A549 (cell line): Measurements from ENCODE around the gene KCNQ5. TPM values are rescaled to one million over a fixed set of nuclear protein-coding genes. Genes with fewer than 3 reads are reported as not detected.
A peak's percentile ranks its signal among the peaks of the same experiment; 100 is the strongest.

ENCODE experiments used
- ATAC-seq, 2 experiments: fragments of 200-7000 bp in 1 of 2; fragments of >200 bp in 1 of 2; cut with Nextera tagmentation in 1 of 2; cut with Tn5 transposase in 1 of 2; 3 replicates each; pipeline versions ENCODE4 v1.8.0 to v1.9.1; 2018 to 2020; ENCODE audit warnings: mild to moderate bottlenecking in 1 of 2, moderate library complexity in 1 of 2
- CTCF ChIA-PET: fragments of 300-600 bp; sonication (Branson Sonifier 250); formaldehyde crosslinking; extraction: SDS; loops from one replicate; lab custom pipeline; 2021; ENCODE audit warnings: antibody characterized with exemption, inconsistent platforms; lab: Yijun Ruan, JAX
- POLR2A ChIA-PET: fragments of 350-600 bp; formaldehyde crosslinking; extraction: SDS; loops from one replicate; lab custom pipeline; 2021; ENCODE audit warnings: antibody characterized with exemption, inconsistent platforms; lab: Yijun Ruan, JAX
- DNase-seq, 2 experiments: peaks; one replicate each; pipeline versions ENCODE4 v3.0.0 to v3.0.0-alpha.2; 2011 to 2016; ENCODE audit warnings: low read depth in 1 of 2, low spot score in 1 of 2
- FAIRE-seq: peaks from 2 replicates; lab custom pipeline; 2011; peaks lifted over from hg19 to GRCh38; lab: Jason Lieb, UNC
- H3K27ac ChIP-seq, 2 experiments: fragments of >200 bp; sonication (Bioruptor Twin); formaldehyde crosslinking; 3 replicates each; pipeline ENCODE4 v1.5.1; 2016 to 2017
- H3K4me1 ChIP-seq: fragments of >200 bp; sonication (Bioruptor Twin); formaldehyde crosslinking; 3 replicates; pipeline ENCODE4 v1.6.1; 2016
- H3K4me2 ChIP-seq: fragments of >200 bp; sonication (Bioruptor Twin); formaldehyde crosslinking; 3 replicates; pipeline ENCODE4 v1.6.1; 2016
- H3K4me3 ChIP-seq: fragments of >200 bp; sonication (Bioruptor Twin); formaldehyde crosslinking; 3 replicates; pipeline ENCODE4 v1.5.1; 2016
- H3K9me3 ChIP-seq: fragments of >200 bp; sonication (Bioruptor Twin); formaldehyde crosslinking; 3 replicates; pipeline ENCODE4 v1.6.1; 2016
- BHLHE40 ChIP-seq: IDR thresholded peaks from 2 replicates; pipeline ENCODE4 v1.6.1; 2012; ENCODE audit warnings: low read depth, low read length, inconsistent platforms
- CBX2 ChIP-seq: fragments of 200-600 bp; sonication (generic); IDR thresholded peaks from 2 replicates; pipeline ENCODE4 v1.6.1; 2016; ENCODE audit warnings: low read depth, mild to moderate bottlenecking, borderline replicate concordance
- CBX8 ChIP-seq: fragments of 200-600 bp; sonication (generic); IDR thresholded peaks from 2 replicates; pipeline ENCODE4 v1.6.1; 2016
- CTCF ChIP-seq: fragments of >200 bp; sonication (Bioruptor Twin); formaldehyde crosslinking; IDR thresholded peaks from 3 replicates; pipeline ENCODE4 v1.5.1; 2016
- E2F6 ChIP-seq: IDR thresholded peaks from 2 replicates; pipeline ENCODE4 v1.6.1; 2012; ENCODE audit warnings: low read depth, borderline replicate concordance
- EHMT2 ChIP-seq: fragments of 200-600 bp; sonication (generic); IDR thresholded peaks from 2 replicates; pipeline ENCODE4 v1.6.1; 2016; ENCODE audit warnings: antibody characterized with exemption, low read depth, mild to moderate bottlenecking, moderate library complexity
- ESRRA ChIP-seq: fragments of 150-350 bp; IDR thresholded peaks from 2 replicates; pipeline ENCODE4 v1.6.1; 2014; ENCODE audit warnings: mild to moderate bottlenecking, low read length, borderline replicate concordance
- FOXS1 ChIP-seq: fragments of 250-450 bp; sonication (Bioruptor Pico); IDR thresholded peaks from 2 replicates; pipeline ENCODE4 v1.5.0; 2020; ENCODE audit warnings: mild to moderate bottlenecking, moderate library complexity
- HDAC2 ChIP-seq: fragments of 200-600 bp; sonication (generic); IDR thresholded peaks from 2 replicates; pipeline ENCODE4 v1.6.1; 2016
- HEYL ChIP-seq: fragments of 250-450 bp; sonication (Bioruptor Pico); IDR thresholded peaks from 2 replicates; pipeline ENCODE4 v1.8.0; 2021; ENCODE audit warnings: mild to moderate bottlenecking, moderate library complexity
- MAX ChIP-seq: IDR thresholded peaks from 2 replicates; pipeline ENCODE4 v1.6.1; 2012
- MAZ ChIP-seq: fragments of 150-350 bp; IDR thresholded peaks from 2 replicates; pipeline ENCODE4 v1.6.1; 2014; ENCODE audit warnings: antibody characterized with exemption, low read depth, low read length, borderline replicate concordance
- MYC ChIP-seq: IDR thresholded peaks from 2 replicates; pipeline ENCODE4 v1.6.1; 2012; ENCODE audit warnings: mild to moderate bottlenecking, inconsistent platforms, low read length, improper control_type of control experiment, borderline replicate concordance
- NFE2L2 ChIP-seq: fragments of 150-350 bp; conservative IDR thresholded peaks from 2 replicates; pipeline ENCODE4 v1.6.1; 2014; ENCODE audit warnings: low read length
- NPAS2 ChIP-seq: fragments of 250-450 bp; sonication (Bioruptor Pico); IDR thresholded peaks from 2 replicates; pipeline ENCODE4 v1.8.0; 2022; ENCODE audit warnings: mild to moderate bottlenecking, moderate library complexity, borderline replicate concordance
- NR3C1 ChIP-seq: fragments of >200 bp; sonication (Bioruptor Twin); formaldehyde crosslinking; IDR thresholded peaks from 3 replicates; pipeline ENCODE4 v1.6.1; 2017
- PHF8 ChIP-seq: fragments of 200-600 bp; sonication (generic); IDR thresholded peaks from 2 replicates; pipeline ENCODE4 v1.6.1; 2016; ENCODE audit warnings: low read depth, mild to moderate bottlenecking, antibody characterized with exemption, moderate library complexity, borderline replicate concordance
- POLR2AphosphoS2 ChIP-seq: conservative IDR thresholded peaks from 2 replicates; pipeline ENCODE4 v1.6.1; 2012; ENCODE audit warnings: low read length, improper control_type of control experiment, inconsistent platforms
- RARB ChIP-seq: fragments of 250-450 bp; sonication (Bioruptor Pico); IDR thresholded peaks from 2 replicates; pipeline ENCODE4 v1.8.0; 2021; ENCODE audit warnings: mild to moderate bottlenecking, moderate library complexity
- REST ChIP-seq: fragments of 200-600 bp; sonication (generic); IDR thresholded peaks from 2 replicates; pipeline ENCODE4 v1.6.1; 2016; ENCODE audit warnings: antibody characterized with exemption, mild to moderate bottlenecking, moderate library complexity
- RNF2 ChIP-seq: fragments of 200-600 bp; sonication (generic); IDR thresholded peaks from 2 replicates; pipeline ENCODE4 v1.6.1; 2016; ENCODE audit warnings: low read depth, mild to moderate bottlenecking, antibody characterized with exemption, moderate library complexity, borderline replicate concordance
- SREBF2 ChIP-seq: fragments of 450-650 bp; IDR thresholded peaks from 2 replicates; pipeline ENCODE4 v1.6.1; 2014; ENCODE audit warnings: mild to moderate bottlenecking, moderate library complexity
- ZC3H11A ChIP-seq: fragments of 450-650 bp; IDR thresholded peaks from 2 replicates; pipeline ENCODE4 v1.6.1; 2014; ENCODE audit warnings: antibody characterized with exemption, mild to moderate bottlenecking
- WGBS: methylation state at CpG from one replicate; pipeline ENCODE4 v1.1.6; 2017; ENCODE audit errors: missing lambda C conversion rate; 5-methylcytosine and 5-hydroxymethylcytosine counted together
- polyA plus RNA-seq, 4 experiments: library from polyadenylated mRNA; depleted of rRNA in 3 of 4; stranded (reverse); fragments of >200 nt; fragmentation: RNase III in 1 of 4; extraction: RNeasy Plus Mini Kit Qiagen cat#74134 plus additional on column Dnase treatment in 1 of 4; gene quantifications; 2 replicates in 3 of 4; 3 replicates in 1 of 4; pipeline ENCODE4 v1.2.3, GENCODE V29; 2011 to 2017

Gene KCNQ5
- polyA plus RNA-seq, 2 of the 4 experiments (the other 2 are of a cell fraction): 1.2 to 1.3 TPM

GRCh38 chr6:72825315-72825911 is 203.5 kb downstream of the KCNQ5 start:
- FAIRE-seq: no peak
- H3K27ac ChIP-seq: no peak overlapping the region
- no peak overlapping the region for H3K4me2 ChIP-seq
- H3K4me1 ChIP-seq: no peaks in the 10 kb centered on the region
- peak; percentile 70 to 79 for ATAC-seq
- ChIA-PET POLR2A (no interaction called here), CTCF (interaction anchor here (0.9 to 1.0 kb wide), 2 partner anchors 47 to 304 kb away, joined by 3 to 5 read pairs; no protein-coding TSS in a partner anchor)
- H3K4me3 ChIP-seq: no peak overlapping the region
- peak in 1 of 2 experiments; percentile 32 for DNase-seq
- TF ChIP-seq CBX8 (no peak), REST (no peak), ZC3H11A (no peak), POLR2AphosphoS2 (no peak), RNF2 (no peak), CTCF (no peak), BHLHE40 (no peak), PHF8 (no peak), FOXS1 (CRISPR knock-in tag) (no peak), HEYL (no peak), HDAC2 (no peak), EHMT2 (no peak)
- no peaks in the 10 kb centered on the region for H3K9me3 ChIP-seq

GRCh38 chr6:72826037-72826436 is 204.2 kb downstream of the KCNQ5 start:
- Histone ChIP-seq H3K27ac (no peak overlapping the region), H3K9me3 (no peaks in the 10 kb centered on the region), H3K4me1 (no peaks in the 10 kb centered on the region), H3K4me3 (no peak overlapping the region), H3K4me2 (no peak overlapping the region)
- no peak for TF ChIP-seq NR3C1
- TF ChIP-seq ZC3H11A: no peak
- TF ChIP-seq MAX: no peak
- no peak for TF ChIP-seq NFE2L2
- TF ChIP-seq MAZ: no peak
- no peak for TF ChIP-seq NPAS2
- TF ChIP-seq CBX2: no peak
- TF ChIP-seq SREBF2: no peak
- TF ChIP-seq HEYL: no peak
- no peak for TF ChIP-seq E2F6
- no peak for TF ChIP-seq RNF2
- no peak for TF ChIP-seq RARB (CRISPR knock-in tag)
- TF ChIP-seq ESRRA: no peak
- TF ChIP-seq MYC: no peak
- DNase-seq: no peak
- 11% methylated on average over 1 of the region's 1 CpG for WGBS
- ChIA-PET CTCF (interaction anchor here (0.9 to 1.0 kb wide), 2 partner anchors 47 to 304 kb away, joined by 3 to 5 read pairs; no protein-coding TSS in a partner anchor), POLR2A (no interaction called here)
- FAIRE-seq: no peak
- ATAC-seq: no peak
